ENCODE data around the gene SYT4. TPM values are rescaled to one million over a fixed set of nuclear protein-coding genes. Genes with fewer than 3 reads are reported as not detected.

SYT4 gene
- total RNA-seq, 1 donor from 2014 or later = not detected

GRCh38 chr18:43222501-43222900, 54.8 kb downstream of the SYT4 start:
- H3K27me3 Mint-ChIP-seq (ENCODE audit: low read depth) = no peaks in the 10 kb centered on the region
- no peaks in the 10 kb centered on the region for H3K9me3 Mint-ChIP-seq (ENCODE audit: low read depth)
- H3K4me1 Mint-ChIP-seq (ENCODE audit: low read depth) = no peaks in the 10 kb centered on the region
- no peaks in the 10 kb centered on the region for H3K36me3 Mint-ChIP-seq (ENCODE audit: low read depth)
- H3K27ac Mint-ChIP-seq (ENCODE audit: unreplicated experiment) = no peak overlapping the region
- no peak overlapping the region for H3K4me3 Mint-ChIP-seq (ENCODE audit: unreplicated experiment)
- TF ChIP-seq CTCF (IDR thresholded peaks at IDR 0.05) = no peak
- DNase-seq (ENCODE audit: low spot score) = no peak

- no peak for TF ChIP-seq CTCF (IDR thresholded peaks at IDR 0.05)
- Mint-ChIP-seq H3K27me3 (ENCODE audit: low read depth) (no peaks in the 10 kb centered on the region), H3K4me3 (ENCODE audit: unreplicated experiment) (no peak overlapping the region), H3K9me3 (ENCODE audit: low read depth) (no peaks in the 10 kb centered on the region), H3K4me1 (ENCODE audit: low read depth) (no peaks in the 10 kb centered on the region), H3K27ac (ENCODE audit: unreplicated experiment) (no peak overlapping the region), H3K36me3 (ENCODE audit: low read depth) (no peaks in the 10 kb centered on the region)
- DNase-seq (ENCODE audit: low spot score) = no peak
Observed at GRCh38 chr18:43220691-43221090, 56.6 kb downstream of the SYT4 start.

Other genes with a start within 250 kb of the SYT4 start
- gene RIT2, start 161.8 kb downstream of the SYT4 start, total RNA-seq = not detected in 3 replicates